ENCODE results near the gene TPSG1.
A peak's percentile ranks its signal among the peaks of the same experiment; 100 is the strongest.
"Not testable (repeated sequence)": the region's sequence is repeated elsewhere in the genome, so short reads cannot be mapped to it uniquely, and the experiment has no call there.

The TPSG1 gene

DNA sequence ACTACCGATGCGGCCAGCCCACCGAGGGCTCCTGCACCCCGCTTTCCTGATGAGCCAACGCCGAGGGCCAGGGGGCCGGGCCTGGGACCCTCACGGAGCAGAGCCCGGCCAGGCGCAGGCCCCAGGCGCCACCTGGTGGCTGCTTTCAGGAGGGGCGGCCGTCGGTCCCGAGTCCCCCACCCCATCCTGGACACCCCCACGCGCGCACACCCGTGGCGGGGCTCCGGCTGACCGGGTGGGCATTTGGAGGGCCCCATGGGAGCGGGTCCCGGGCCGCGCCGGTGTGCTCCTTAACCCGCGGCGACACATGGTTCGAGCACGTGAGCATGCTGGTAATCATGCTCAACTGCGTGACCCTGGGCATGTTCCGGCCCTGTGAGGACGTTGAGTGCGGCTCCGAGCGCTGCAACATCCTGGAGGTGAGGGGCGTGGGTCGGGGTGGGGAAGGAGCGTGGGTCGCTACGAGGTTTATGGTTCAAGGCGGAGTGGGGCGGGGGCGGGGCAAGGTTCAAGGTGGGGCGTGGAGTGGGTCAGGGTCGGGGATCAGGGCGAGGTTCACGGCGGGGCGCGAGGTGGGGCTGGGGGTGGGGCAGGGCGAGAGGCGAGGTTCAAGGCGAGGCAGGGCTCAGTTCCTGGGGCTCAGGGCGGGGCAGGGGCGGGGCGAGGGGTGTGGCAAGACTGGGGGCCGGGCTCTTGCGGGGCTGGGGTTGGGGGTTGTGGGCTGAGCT lies 30.2 kb downstream of the TPSG1 start:
- TF ChIP-seq, protein P1, sequence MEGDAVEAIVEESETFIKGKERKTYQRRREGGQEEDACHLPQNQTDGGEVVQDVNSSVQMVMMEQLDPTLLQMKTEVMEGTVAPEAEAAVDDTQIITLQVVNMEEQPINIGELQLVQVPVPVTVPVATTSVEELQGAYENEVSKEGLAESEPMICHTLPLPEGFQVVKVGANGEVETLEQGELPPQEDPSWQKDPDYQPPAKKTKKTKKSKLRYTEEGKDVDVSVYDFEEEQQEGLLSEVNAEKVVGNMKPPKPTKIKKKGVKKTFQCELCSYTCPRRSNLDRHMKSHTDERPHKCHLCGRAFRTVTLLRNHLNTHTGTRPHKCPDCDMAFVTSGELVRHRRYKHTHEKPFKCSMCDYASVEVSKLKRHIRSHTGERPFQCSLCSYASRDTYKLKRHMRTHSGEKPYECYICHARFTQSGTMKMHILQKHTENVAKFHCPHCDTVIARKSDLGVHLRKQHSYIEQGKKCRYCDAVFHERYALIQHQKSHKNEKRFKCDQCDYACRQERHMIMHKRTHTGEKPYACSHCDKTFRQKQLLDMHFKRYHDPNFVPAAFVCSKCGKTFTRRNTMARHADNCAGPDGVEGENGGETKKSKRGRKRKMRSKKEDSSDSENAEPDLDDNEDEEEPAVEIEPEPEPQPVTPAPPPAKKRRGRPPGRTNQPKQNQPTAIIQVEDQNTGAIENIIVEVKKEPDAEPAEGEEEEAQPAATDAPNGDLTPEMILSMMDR (IDR thresholded peaks at IDR 0.05; ENCODE audit: low read length, missing control alignments), result peak; percentile 49
- no peak for DNase-seq (ENCODE audit: low read depth)
- H3K4me3 ChIP-seq (replicated peaks; ENCODE audit: low read depth, low read length), result no peak overlapping the region

- no peak for DNase-seq (ENCODE audit: low read depth)
- no peak overlapping the region for H3K4me3 ChIP-seq (replicated peaks; ENCODE audit: low read depth, low read length)
- TF ChIP-seq, protein P1 (IDR thresholded peaks at IDR 0.05; ENCODE audit: low read length, missing control alignments), result no peak
These were observed 31.1 kb downstream of the TPSG1 start for GRCh38 chr16:1193825-1194581.

DNA sequence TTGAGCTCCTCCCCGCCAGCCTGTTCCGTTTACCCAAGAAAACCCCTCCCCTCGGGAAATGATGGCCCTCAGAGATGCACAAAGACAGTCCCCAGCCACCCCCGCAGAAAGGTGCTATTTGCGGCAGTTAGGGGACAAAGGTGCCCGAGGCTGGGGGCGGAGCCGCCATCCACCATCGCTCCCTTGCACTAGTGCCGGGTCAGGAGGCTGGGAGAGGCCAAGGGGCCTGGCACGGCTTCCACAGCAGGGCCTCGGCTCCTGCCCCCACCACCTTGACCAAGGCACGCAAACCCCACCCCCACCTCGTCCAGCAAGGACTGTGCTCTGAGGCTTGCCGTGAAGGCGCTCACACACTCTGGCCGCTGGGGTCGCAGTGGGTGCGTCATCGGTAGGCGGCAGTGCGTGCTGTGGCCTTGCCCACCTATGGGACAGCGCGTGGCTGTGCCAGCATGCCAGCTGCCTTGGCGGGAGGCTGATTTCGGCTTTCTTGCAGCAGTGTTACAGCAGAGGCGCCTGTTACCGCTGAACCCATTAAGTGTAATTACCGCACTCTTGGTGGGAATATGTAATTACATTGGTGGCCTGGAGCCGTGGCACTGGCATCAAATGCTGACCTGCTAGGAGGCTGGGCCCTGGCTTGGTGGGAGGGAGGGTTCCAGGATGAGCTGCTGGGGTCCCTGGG lies 31.8 kb downstream of the TPSG1 start:
- DNase-seq (ENCODE audit: low read depth), result no peak
- no peak overlapping the region for H3K4me3 ChIP-seq (replicated peaks; ENCODE audit: low read depth, low read length)
- TF ChIP-seq, protein P1 (IDR thresholded peaks at IDR 0.05; ENCODE audit: low read length, missing control alignments), result no peak

GRCh38 chr16:1192384-1193073 lies 32.5 kb downstream of the TPSG1 start:
- TF ChIP-seq, protein P1 (IDR thresholded peaks at IDR 0.05; ENCODE audit: low read length, missing control alignments), result no peak

GRCh38 chr16:1190789-1191188 lies 34.3 kb downstream of the TPSG1 start:
- not testable (repeated sequence) for H3K4me3 ChIP-seq (replicated peaks; ENCODE audit: low read depth, low read length)

More at GRCh38 chr16:1192384-1193073, 32.5 kb downstream of the TPSG1 start:
- no peak overlapping the region for H3K4me3 ChIP-seq (replicated peaks; ENCODE audit: low read depth, low read length)
- DNase-seq (ENCODE audit: low read depth), result no peak

GRCh38 chr16:1189455-1189854 lies 35.6 kb downstream of the TPSG1 start:
- DNase-seq (ENCODE audit: low read depth), result no peak
- TF ChIP-seq, protein P1 (IDR thresholded peaks at IDR 0.05; ENCODE audit: low read length, missing control alignments), result no peak
- no peak overlapping the region for H3K4me3 ChIP-seq (replicated peaks; ENCODE audit: low read depth, low read length)

More at GRCh38 chr16:1190789-1191188, 34.3 kb downstream of the TPSG1 start:
- not testable (repeated sequence) for DNase-seq (ENCODE audit: low read depth)
